HL-60/S4 treated with phorbol 12-myristate 13-acetate at 8.2 ng/mL for 4 days and 3 days (cell line): Measurements from ENCODE around the gene ESYT3.

Source experiments
- in situ Hi-C: fragments of 300-500 bp; cut with MboI; formaldehyde crosslinking; loops from 2 replicates; pipeline ENCODE4 v1.15.0; 2022; ENCODE audit warnings: low sequenced_read_pairs

The ESYT3 gene

DNA sequence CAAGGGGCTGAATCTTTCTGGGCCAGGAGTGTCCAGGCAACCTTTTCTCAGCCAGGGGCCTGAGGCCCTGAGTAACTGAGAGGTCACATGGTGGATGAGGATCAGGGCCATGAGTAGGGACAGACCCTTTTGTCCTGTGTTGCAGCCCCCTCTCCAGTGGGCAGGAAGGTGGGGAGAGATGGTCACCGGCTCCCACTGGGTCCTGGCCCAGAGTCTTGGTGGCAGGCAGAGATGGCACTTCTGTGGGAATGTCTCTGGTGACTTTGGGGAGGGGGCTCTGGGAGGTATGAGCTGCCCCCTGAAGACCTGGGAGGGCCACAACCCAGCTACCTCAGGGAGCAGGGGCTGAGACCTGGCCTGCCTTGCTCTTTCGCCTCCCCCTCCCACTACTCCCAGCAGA lies 6.8 kb downstream of the ESYT3 start:
- in situ Hi-C loops, result no loop called here

DNA sequence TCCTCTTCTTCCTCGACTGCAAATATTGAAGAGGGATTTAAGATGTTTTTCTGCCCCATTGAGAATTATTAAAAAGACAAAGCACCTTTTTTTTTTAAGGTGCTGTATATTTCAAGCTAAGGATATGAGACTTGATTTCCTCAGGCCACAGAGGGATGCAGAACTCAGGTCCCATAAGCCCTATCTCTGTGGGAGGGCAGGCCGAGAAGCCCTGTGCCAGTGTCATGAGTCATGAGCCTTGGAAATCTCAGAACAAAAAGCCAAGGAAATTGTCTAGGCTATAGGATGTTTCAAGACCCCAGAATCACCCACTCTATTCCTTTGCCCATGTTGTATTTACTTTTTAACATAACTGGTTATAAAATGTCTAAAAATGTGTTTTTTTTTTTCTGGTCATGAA lies 7.3 kb downstream of the ESYT3 start:
- in situ Hi-C loops, result no loop called here

DNA sequence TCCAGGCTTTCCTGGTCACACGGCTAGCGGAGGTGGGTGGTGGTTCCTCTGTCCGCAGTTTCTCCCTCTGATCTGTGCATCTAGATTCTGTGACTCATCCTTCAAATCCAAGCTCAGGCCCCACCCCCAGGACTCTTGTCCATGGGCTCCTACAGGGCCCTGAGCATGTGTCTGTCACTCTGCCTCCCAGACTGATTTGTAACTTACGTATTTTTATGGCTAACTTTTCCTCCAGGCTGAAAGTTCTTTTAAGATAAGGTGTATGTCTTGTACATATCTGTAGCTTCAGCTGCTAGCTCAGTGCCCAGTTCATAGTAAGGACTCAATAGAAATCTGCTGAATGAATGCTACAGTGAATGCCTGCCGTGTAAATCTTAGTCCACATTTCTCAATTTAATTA lies 8.0 kb downstream of the ESYT3 start:
- in situ Hi-C loops, result no loop called here

DNA sequence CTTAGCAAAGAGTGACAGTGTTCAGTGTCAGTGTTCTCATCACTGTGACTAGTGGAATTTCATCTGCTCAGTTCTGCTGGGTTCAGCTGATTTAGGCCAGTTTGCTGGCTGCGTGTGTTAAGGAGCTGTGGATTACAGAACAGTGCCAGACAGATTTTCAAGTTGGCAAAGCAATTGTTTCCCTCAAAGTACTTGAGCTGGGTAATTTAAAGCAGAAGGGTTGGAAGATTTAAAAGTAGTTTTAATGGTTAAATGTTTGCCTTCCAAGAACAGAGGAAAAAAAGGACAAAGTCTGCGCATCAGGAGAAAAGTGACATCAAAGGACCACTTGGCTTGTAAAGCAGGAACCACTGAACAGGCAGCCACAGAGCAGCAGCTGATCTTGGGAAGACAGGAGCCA lies 8.7 kb downstream of the ESYT3 start:
- in situ Hi-C loops, result no loop called here

DNA sequence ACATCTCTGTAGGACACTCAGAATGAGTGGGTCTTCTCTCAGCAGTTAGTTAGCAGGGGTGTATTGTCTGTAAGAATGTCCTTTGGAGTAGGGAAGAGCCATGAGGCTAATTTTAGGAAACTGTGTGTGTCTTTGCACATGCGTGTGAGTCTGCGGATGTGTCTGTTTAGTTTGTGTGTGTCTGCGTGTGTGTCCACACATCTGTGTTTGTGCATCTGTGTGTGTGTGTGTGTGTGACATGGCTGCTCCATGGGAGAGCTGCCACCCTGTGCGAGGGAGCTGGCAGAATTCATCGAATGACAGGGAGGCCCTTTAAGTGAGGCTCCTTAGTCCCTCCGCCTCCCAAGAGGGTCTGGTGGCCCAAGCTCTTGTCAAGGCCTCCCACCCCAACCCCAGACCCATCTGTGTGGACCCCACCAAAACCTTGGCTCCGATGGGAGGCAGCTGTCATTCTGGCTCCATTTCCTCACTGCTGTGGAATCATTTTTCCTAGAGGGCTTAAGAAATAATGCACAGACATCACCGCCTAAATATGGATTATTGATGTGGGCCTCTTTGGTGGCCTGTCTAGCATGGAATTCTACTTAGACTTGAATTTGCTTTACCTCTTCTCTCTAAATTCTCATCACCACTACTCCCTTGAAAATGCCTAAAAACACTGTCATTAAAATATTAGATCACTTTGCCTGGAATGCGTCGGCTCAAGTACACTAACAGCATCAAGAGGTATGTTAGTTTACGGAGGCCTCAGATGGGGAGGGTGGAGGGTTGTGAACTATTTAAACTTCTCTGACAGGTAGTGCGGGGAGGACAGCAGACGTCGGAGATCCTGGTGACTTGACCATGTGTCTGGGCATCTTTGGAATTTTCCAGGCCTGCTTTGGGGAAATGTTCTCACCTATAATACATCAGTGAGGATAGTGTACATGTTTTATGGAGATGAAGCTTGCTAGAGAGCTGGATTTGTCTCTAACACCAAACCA lies 9.4 kb downstream of the ESYT3 start:
- in situ Hi-C loops, result no loop called here

DNA sequence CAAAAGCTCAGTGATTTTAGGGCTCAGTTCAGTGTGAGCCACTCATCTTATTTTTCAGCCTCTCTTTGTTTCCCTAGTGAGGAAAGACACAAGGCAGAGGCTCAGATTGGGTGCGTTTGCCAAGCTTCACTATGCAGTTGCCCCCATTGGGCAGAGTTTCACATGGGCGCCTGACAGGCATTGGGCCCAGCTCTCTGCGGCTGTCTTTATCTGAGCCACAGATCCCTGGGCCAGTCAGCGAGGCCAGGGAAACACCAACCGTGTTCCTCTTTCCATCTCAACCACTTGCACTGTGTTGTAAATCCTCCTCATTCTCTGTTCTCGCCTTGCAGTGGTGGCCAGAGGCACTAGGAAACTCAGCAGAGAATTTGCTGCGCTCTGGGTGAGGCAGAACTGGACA lies 10.8 kb downstream of the ESYT3 start:
- in situ Hi-C loops, result no loop called here

DNA sequence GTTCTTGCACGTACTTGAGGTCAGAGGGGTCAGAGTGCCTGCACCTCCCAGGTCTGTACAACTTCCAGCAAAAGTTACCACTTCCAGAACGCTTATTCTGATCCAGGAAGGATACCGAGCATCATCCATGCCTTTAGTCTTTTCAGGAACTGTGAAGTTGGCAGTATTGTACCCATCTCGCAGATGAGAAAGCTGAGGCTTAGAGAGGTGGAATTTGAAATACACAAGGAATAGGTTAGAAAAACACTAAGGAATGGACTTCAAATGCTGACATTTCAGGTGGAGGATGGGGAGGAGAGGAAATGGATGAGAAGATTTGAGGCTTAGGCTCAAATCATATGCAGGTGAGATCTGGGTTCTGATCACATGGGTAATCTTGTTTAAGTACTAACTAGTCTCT lies 11.2 kb downstream of the ESYT3 start:
- in situ Hi-C loops, result no loop called here

DNA sequence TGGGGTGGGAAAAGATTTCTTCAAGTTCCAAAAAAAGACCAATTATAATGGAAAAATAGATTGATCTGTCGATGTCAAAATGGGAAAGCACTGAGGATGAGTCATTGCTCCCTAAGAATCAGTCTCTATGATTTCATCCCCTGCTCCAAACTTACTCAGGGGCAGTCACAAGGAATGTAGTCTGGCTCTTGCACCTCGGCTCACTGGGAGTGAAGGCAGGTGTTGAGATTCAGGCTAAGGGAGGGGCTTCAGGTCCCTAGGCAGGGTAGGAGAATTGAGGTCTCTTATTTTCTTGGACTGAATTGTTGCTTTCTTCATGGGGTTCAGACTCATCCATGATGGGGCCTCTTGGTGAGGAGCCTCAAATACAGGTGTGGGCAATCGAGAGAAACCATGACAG lies 14.2 kb downstream of the ESYT3 start:
- in situ Hi-C loops, result no loop called here

DNA sequence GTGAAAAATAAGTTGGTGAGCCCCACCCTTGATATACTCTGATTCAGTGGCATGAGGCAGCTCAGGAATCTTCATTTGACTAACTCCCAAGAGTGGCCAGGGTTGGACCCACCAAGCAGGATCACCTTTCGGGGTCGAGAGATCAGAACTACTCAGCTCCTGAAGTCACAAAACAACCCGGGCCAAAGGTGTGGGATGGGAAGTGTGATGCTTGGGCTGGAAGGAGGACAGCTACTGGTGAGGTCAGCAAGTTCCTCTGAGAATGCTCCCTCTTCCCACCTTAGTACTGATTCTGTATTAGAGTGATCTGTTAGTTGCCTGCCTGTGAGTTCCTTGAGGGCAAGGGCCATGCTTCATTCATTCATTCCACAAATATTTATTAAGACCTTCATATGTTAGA lies 15.1 kb downstream of the ESYT3 start:
- in situ Hi-C loops, result no loop called here

DNA sequence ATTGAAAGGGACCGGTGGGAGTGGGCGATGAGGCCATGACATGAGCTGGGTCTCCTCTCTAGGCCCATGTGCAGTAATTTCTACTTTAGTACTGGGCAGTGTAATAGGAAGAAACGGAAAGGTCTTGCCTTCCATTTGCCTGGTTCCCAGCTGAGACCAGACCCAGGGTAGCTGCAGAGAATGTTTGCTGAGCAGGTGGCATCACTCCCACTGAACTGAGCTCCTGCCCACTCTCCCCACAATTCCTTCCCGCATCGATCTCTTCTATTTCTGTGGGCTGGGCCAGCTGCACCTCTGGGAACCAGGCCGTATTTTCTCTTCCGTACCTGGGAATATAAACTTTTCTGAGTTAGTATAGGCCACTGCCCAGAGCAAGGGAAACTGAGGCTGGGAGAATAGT lies 15.8 kb downstream of the ESYT3 start:
- in situ Hi-C loops, result loop anchor here (25.0 kb wide), 1 partner anchor 487 kb away; the partner anchor contains the start of genes FOXL2 and FOXL2NB

DNA sequence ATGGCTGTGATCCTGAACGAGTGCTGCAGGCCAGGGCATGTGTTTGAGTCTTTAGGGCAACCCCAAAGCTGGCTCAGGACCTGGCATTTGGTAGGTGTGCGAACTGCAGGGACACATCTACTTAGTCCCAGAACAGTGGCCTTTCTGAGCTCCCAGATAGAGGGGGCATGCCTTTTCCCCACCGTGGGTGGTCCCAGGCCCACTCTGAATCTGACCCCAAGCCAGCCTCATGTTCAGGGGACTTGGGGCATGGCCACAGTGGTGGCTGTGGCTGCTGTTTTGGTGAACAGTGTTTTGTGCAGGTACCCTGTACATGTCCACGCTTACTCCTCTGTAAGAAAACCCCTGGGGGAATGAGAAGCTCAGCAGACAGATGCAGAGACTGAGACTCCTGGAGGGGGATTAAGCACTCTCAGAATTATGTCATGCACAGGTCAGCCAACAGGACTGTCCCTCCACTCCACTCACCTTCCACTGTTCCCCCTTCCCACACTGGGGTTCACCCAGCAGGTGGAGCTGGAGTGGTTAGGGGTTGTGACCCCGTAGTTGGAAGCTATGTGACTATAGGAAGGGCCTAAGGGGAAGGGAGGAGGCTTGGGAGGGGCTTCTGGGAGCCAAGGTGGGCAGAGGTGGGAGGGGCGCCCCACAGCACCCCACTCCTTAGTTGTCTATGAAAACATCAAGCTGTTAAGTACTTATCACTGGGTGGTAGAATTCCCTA lies 16.4 kb downstream of the ESYT3 start:
- in situ Hi-C loops, result loop anchor here (25.0 kb wide), 1 partner anchor 486 kb away; the partner anchor contains the start of genes FOXL2 and FOXL2NB

DNA sequence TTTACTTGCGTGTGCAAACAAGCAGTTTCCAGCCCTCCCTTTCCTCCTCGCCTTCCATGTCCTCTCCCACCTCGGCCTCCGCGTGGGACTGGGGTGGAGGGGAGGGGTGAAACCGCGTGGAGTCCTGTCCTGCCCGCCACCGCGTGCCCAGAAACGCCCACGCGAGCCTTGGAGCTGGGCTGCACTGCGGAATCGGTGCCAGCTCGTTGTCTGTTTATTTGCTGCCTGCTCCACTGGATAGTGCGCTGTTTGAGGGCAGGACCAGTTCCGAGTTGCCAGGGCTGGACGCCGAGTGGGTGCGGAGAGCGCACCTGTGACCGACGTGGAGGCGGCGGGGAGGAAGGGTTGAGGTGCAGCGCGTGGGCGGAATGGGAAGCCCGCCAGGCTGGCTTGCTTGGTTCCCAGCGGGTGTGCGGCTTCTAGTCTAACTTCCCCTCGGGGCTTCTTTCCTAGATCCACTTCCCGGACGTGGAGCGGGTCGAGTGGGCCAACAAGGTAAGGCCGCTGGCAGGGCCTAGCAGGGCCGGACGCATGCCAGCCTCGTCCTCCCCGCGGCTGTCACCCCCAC lies 17.3 kb downstream of the ESYT3 start:
- in situ Hi-C loops, result loop anchor here (25.0 kb wide), 1 partner anchor 486 kb away; the partner anchor contains the start of genes FOXL2 and FOXL2NB

DNA sequence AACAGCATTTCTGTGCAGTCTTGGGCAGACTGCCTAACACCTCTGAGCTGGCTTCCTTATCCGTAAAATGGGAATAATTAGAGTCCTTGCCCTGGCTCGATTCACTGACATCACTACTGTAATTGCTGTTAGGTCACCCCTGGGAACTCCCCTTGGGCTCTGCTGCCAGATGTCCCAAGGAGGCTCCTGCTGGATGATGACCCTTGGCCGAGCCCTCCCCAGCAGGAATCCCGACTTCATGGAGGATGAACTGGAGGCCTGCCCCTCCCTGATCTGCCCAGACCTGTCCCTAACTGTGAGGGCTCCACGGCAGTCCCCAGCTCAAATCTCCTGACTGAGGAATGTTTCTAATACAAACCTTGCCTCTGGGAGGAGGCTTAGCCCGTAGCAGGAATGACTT lies 18.0 kb downstream of the ESYT3 start:
- in situ Hi-C loops, result loop anchor here (25.0 kb wide), 1 partner anchor 485 kb away; the partner anchor contains the start of genes FOXL2 and FOXL2NB

DNA sequence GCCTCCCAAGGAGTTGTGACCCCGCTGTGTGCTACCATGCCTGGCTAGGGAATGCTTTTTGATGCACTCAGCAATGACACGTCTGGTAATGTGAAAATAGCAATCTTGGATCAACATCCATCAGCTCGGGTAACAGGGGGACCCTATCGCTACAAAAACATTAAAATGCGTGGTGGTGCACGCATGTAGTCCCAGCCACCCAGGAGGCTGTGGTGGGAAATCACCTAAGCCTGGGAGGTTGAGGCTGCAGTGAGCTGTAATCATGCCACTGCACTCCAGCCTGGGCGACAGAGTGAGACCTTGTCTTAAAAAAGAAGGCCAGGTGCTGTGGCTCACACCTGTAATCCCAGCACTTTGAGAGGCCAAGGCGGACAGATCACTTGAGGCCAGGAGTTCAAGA lies 19.5 kb downstream of the ESYT3 start:
- in situ Hi-C loops, result loop anchor here (25.0 kb wide), 1 partner anchor 483 kb away; the partner anchor contains the start of genes FOXL2 and FOXL2NB

DNA sequence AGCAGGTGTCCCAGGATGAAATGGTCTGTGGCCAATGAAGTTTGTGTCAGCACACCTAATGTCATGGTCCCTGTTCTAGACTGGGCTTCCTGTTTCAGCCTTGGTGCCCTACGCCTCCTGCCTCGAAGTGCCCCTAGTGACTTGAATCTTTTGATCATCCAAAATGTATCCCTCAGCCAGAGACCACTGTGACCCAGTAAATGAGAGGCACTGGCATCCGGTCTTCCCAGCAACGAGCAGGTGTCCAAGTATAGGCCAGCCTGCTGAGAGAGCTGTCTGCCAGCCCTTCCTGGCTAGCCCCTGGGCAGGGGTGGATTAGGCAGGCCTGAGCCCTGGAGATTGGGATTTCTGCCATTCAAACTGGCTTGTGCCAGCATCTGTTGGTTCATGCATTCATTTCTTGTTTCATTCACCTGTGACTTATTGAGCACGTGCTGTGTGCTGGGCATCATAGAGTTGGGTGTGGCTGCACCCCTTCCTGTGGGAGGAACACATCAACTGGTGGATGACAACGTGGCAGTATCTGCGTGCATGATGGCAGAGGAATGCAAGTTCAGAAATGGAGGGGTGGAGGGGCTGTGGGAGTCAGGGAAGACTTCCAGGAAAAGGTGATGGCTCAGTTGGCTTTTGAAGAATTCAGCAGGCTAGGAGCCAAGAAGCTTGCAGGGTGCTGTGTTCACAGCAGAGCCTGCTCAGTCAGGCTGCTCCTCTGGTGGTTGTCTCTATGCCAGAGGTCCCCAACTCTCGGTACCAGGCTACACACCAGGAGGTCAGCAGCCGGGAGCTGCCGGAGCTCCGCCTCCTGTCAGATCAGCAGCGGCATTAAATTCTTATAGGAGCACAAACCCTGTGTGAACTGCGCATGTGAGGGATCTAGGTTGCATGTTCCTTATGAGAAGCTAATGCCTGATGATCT lies 21.6 kb downstream of the ESYT3 start:
- in situ Hi-C loops, result loop anchor here (25.0 kb wide), 1 partner anchor 481 kb away; the partner anchor contains the start of genes FOXL2 and FOXL2NB

DNA sequence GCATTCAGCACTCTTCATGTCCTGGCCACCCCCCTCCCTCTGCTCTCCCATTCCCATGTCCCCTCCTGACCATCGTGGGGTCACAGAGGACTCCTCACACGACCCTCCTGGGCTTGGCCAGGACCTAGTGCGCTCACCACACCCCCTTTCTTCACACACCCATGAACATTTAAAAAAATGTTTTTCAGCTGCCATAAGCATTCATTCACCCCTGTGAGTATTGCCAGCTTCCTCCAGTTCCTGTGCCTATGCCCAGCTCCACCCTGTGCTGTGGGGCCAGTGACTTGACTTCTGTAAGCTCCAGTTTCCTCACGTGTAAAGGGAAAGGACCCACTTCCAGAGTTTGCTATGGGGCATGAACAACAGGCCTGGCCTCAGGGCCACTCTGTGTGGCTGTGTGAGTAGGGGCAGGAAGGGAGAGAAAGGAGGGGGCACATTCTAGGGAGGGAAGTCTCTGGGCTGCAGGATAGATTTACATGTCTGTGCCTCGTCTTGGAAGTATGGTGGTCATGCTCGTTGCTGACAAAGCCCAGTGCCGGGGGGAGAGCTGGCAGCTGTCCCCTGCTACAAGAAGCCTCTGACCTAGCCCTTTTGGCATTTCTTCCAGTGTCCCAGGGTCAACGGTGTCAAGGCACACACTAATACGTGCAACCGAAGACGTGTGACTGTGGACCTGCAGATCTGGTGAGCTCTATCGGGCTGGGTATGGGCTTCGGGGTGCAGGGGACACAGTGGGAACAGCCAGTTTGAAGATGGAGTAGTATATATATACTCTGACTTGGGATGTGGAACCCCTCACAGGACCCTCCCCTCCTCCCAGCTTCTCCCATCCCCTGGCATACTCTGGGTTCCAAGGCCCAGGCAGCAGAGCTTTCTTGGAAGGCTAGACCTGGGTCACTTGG lies 22.8 kb downstream of the ESYT3 start:
- in situ Hi-C loops, result loop anchor here (25.0 kb wide), 1 partner anchor 480 kb away; the partner anchor contains the start of genes FOXL2 and FOXL2NB

DNA sequence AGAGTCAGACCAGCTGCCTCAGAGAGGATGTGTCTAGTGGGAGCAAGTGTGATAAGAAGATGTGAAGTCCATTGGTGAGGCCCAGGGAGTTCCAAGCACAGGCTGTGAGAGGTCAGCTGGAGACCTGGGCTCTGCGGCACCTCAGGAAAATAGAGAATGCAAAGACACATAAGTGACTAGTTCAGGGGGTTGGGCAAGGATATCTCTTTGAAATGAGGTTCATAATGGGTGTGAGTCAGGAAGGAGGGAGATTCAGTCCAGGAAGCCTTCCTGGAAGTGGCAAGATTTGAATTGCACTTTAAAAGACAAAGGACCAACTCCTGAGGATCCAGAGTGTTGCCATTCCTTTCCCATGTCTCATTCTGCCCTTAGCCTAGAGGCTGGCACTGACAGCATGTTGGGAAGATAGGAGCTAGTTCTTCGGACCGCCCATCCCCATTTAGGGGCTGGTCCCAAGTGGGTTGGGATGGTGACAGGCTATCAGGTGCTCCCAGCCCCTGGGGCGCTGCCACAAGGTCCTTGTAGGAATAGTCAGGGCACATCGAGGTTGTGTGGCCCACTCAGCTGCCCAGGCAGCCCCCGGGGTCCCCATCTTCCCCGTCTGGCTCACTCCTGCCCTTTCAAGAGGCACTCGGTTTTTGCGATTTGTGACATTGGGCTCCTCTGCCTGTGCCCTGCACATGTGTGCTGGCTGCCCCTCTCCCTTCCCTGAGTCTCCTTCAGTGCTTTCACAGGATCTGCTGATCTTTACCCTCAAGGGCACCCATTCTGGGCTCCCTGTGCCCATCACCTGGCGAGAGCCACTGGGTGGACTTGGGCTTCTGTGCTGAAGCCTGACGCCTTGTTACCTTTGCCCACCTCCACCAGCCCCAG lies 23.7 kb downstream of the ESYT3 start:
- in situ Hi-C loops, result loop anchor here (25.0 kb wide), 1 partner anchor 479 kb away; the partner anchor contains the start of genes FOXL2 and FOXL2NB
